Neuron (in vitro differentiated cells): ENCODE measurements around the gene PDE3B.

Source experiments
- H2AFZ ChIP-seq: one replicate; pipeline ENCODE4 v1.6.1; 2013; ENCODE audit warnings: low read depth, mild to moderate bottlenecking, inconsistent platforms, low read length, moderate library complexity
- H3K27me3 ChIP-seq: one replicate; pipeline ENCODE4 v1.6.1; 2013; ENCODE audit warnings: low read length; ENCODE audit not compliant: insufficient read depth
- H3K36me3 ChIP-seq: one replicate; pipeline ENCODE4 v1.6.1; 2013; ENCODE audit warnings: low read length; ENCODE audit not compliant: insufficient read depth
- H3K4me1 ChIP-seq: one replicate; pipeline ENCODE4 v1.6.1; 2013; ENCODE audit warnings: low read length; ENCODE audit not compliant: insufficient read depth
- H3K4me3 ChIP-seq: 2 replicates; pipeline ENCODE4 v1.5.1; 2013; ENCODE audit warnings: mild to moderate bottlenecking, low read length, moderate library complexity
- H3K9me3 ChIP-seq: one replicate; pipeline ENCODE4 v1.6.1; 2013; ENCODE audit warnings: low read length

The PDE3B gene

DNA sequence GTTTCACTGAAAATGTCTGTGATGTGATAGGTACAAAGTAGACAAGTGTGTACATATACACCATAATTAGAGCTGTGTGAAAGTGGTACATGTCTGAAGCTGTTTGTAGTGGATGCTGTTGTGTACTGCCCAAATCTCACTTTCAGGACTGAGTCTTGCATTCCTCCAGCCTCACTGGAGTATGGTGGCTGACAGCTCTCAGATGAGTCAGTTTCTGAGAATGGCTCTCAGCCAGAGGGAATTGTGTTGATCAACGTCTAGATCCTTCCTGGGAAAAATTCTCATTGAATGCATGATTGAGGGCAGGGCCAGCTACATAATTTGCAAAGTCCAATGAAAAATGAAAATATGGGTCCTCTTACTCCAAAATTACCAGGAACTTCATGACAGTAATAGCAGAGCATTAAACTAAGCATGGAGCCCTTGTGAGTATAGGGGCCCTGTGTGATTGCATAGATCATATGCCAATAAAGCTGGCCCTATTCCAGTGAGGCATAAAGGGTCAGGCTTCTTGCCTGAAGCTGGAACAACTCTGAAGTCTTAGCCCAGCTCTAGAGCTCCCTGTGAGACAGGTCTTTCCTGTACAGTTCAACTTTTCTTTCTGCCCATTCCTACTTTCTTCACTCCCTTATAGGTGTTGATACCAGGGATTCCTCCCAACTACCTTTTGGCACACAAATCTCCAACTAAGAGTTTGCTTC lies 259.2 kb downstream of the PDE3B start:
- Histone ChIP-seq H3K36me3 (no peaks in the 10 kb centered on the region), H3K4me3 (no peak overlapping the region), H3K9me3 (peaks cover 4% of the 10 kb centered on the region), H3K27me3 (no peaks in the 10 kb centered on the region), H3K4me1 (no peaks in the 10 kb centered on the region), H2AFZ (no peak overlapping the region)

DNA sequence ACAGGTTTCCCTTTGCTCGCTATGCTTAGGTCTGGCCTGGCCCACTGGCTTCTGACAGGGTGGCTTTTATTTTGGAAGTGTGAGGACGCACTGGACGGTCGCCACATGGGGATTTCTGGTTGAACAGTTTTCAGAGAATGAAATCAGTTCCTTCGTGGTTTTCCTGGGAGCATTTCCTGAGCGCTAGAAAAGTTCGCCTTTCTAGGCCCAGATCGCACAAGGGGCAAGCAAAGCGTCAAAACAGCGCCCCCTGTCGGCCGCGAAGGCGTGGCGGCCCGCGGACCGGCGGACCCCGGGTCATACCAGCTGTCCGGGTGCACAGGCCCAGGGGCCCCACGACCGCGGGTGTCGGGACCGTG lies 261.1 kb downstream of the PDE3B start:
- Histone ChIP-seq H3K36me3 (no peaks in the 10 kb centered on the region), H3K4me1 (no peaks in the 10 kb centered on the region), H3K9me3 (peaks cover 4% of the 10 kb centered on the region), H3K27me3 (no peaks in the 10 kb centered on the region), H3K4me3 (no peak overlapping the region), H2AFZ (no peak overlapping the region)

DNA sequence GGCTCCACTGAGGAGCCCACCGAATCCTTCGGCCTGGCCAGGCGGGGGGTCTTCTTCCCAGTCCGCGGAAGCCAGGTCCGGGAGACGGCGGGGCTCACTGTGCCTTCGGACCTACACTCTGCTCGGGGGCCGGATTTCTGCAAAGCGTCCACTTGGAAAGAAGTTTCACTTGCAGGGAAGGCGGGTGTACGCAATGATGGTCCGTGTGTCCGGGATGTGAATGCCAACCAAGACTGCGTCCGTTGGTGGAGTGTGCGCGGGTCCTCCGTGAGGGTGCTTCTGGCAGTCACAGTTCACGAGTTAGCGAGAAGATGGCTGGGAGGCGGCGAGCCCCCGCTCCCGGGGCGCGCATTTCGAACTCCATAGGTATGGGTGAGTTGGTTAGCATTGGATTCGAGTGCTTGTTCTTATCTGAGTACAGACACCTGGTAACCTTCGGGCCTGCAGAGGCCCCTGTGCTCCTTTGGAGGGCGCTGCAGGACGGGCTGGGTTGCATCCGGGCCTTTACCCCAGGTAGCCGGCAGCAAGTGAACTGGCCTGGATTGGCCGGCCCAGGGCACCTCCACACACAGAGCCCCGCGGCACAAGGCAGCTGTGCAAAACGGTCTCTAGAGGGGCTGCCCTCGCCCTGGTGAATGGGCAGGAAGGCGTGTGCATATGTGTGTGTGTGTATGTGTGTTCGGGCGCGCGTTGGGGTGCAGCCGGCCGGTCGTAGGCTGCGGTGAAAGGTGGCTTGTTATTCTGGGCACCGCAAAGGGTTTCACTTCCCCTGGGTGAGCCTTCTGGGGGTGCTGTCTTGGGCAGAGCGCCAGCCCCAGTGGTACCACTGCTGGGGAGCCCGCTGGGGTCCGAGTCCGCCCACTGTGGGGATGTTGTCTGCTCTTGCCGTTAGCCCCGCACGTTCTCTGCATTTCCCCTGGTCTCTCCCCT lies 261.8 kb downstream of the PDE3B start:
- Histone ChIP-seq H3K4me3 (no peak overlapping the region), H3K36me3 (no peaks in the 10 kb centered on the region), H3K4me1 (no peaks in the 10 kb centered on the region), H3K9me3 (peaks cover 4% of the 10 kb centered on the region), H3K27me3 (no peaks in the 10 kb centered on the region), H2AFZ (no peak overlapping the region)

- Histone ChIP-seq H3K4me3 (no peak overlapping the region), H3K4me1 (no peaks in the 10 kb centered on the region), H2AFZ (no peak overlapping the region)
Observed at GRCh38 chr11:14906578-14906977, 263.0 kb downstream of the PDE3B start.

GRCh38 chr11:14906993-14907392 lies 263.4 kb downstream of the PDE3B start:
- no peak overlapping the region for H2AFZ ChIP-seq
- H3K36me3 ChIP-seq = no peaks in the 10 kb centered on the region
- no peak overlapping the region for H3K4me3 ChIP-seq
- peaks cover 4% of the 10 kb centered on the region for H3K9me3 ChIP-seq
- no peaks in the 10 kb centered on the region for H3K4me1 ChIP-seq
- H3K27me3 ChIP-seq = no peaks in the 10 kb centered on the region

More at GRCh38 chr11:14906578-14906977, 263.0 kb downstream of the PDE3B start:
- Histone ChIP-seq H3K27me3 (no peaks in the 10 kb centered on the region), H3K9me3 (peaks cover 4% of the 10 kb centered on the region), H3K36me3 (no peaks in the 10 kb centered on the region)

DNA sequence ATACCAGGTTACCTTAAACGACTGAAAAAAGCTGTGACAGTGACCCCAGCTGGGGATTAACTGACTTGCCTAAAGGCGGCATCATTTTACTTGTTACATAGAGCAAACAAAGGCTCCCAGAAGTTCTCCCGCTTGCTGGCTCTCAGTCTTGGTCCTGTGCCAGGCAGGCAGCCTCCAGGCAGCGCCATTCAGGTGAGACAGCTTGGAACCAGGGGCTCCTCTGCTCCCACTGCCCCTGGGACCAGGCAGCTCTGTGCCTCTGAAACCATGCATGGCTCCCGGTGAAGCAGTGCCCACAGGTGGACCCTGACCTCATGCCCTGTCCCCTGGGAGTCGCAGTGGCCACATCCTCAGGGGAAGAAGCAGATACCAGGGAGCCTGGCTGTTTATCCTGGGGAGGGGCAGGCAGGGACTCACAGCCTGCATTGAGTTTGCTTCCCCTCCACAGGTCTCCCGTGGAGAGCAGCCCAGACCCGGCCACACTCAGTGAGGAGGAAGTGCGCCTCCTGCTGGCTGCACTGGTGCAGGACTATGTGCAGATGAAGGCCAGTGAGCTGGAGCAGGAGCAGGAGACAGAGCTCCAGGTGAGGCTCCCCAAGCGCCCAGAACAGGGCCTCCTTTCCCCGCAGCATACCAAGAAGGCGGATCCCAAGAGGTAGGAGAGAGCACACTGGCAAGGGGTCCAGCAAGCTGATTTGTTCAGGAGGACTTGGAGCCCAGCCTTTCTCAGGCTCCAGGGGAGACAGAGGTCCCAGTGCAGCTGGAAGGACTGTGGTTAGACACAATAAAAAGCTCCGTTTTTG lies 264.0 kb downstream of the PDE3B start:
- no peak overlapping the region for H2AFZ ChIP-seq
- no peaks in the 10 kb centered on the region for H3K36me3 ChIP-seq
- H3K4me1 ChIP-seq = no peaks in the 10 kb centered on the region
- no peak overlapping the region for H3K4me3 ChIP-seq
- H3K27me3 ChIP-seq = no peaks in the 10 kb centered on the region
- H3K9me3 ChIP-seq = peaks cover 4% of the 10 kb centered on the region

DNA sequence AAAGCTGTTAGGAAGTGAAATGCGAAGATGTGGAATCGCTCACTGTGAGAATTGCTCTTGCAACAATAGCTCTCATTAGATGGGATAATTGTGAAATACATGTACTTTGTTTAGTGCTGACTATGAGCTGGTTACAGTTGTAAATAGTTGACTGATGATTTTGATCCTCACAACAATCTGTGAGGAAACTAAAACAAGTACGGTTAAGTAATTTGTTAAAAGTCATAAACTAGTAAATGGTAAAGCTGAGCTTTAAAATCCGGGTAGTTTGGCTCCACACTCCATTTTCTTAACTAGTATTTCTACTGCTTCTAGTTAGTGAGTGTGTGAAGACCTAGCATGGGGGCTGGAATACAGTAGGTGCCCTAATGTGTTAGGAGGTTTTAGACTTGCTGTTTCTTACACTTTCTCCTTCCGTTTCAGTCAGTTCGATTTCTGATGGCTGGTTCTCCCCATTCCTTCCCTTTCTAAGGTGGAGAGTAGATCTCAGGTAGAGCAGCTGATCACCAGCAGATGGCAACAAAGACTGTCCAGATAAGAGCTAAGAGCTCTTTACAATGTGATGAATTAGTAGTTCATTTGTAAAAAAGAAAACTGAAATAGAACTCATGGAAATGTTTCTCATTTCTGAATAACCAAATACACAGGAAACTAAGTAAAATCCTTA lies 264.7 kb downstream of the PDE3B start:
- Histone ChIP-seq H3K4me3 (no peak overlapping the region), H3K4me1 (no peaks in the 10 kb centered on the region), H3K9me3 (peaks cover 4% of the 10 kb centered on the region), H3K36me3 (no peaks in the 10 kb centered on the region), H3K27me3 (no peaks in the 10 kb centered on the region), H2AFZ (no peak overlapping the region)

DNA sequence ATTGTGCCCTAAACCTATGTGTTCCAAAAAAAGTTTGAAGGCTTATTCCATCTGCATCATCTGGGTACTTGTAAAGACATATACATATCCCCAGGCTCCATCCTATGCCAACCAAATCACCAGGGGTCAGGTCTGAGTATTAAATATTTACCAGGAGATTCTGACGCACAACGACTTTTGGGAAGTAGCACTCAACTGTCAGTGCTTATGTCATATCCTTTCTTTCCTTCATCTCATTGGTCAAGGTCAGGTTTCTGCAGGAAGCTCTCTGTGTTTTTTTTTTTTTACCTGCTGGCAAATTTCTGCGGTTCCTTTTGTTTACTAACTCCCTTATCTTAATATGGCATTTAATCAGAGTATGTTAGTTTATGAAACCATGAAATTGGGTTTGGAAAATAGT lies 270.9 kb downstream of the PDE3B start:
- no peaks in the 10 kb centered on the region for H3K4me1 ChIP-seq
- no peaks in the 10 kb centered on the region for H3K9me3 ChIP-seq
- H2AFZ ChIP-seq = no peak overlapping the region
- H3K36me3 ChIP-seq = no peaks in the 10 kb centered on the region
- no peaks in the 10 kb centered on the region for H3K27me3 ChIP-seq
- no peak overlapping the region for H3K4me3 ChIP-seq

DNA sequence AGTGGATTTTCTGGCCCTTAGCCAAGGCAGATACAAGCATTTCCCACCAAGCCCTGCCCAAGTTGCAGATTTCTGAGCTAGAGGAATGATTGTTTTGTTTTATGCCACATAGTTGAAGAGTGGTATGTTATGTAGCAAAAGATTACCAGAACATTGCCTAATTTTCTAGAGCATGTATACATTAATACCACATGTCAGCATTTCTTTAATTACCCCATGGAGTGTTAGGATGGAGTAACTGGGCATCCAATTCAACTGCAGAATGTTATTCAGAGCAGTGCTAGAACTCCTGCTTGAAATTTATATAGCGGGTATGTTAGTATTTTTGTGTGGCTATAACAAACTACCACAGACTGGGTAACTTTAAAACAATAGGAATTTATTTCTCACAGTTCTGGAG lies 272.8 kb downstream of the PDE3B start:
- no peaks in the 10 kb centered on the region for H3K4me1 ChIP-seq
- no peaks in the 10 kb centered on the region for H3K36me3 ChIP-seq
- H3K9me3 ChIP-seq = no peaks in the 10 kb centered on the region
- no peak overlapping the region for H2AFZ ChIP-seq
- no peaks in the 10 kb centered on the region for H3K27me3 ChIP-seq
- no peak overlapping the region for H3K4me3 ChIP-seq
